ENCODE data around the gene IFNG-AS1.

Gene IFNG-AS1

DNA sequence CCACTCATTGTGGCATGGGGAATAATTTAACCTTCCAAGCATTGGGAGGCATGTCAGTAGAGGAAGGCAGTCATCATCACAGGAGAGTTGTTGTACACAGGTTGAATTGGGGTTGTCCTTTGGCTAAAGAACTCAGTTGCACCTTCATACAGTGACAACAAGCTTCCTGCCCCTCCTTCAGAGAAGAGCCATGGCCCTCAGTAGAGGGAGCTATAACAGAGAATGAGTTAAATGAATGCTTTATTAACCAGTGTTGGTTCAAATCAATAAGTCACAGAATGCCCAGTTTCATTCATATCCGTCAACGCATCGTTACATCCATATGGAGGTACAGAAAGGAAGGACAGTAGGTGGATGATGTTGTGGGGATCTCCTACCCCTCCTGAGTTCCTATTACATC lies 4.8 kb downstream of the IFNG-AS1 start:
- no peak for ATAC-seq

DNA sequence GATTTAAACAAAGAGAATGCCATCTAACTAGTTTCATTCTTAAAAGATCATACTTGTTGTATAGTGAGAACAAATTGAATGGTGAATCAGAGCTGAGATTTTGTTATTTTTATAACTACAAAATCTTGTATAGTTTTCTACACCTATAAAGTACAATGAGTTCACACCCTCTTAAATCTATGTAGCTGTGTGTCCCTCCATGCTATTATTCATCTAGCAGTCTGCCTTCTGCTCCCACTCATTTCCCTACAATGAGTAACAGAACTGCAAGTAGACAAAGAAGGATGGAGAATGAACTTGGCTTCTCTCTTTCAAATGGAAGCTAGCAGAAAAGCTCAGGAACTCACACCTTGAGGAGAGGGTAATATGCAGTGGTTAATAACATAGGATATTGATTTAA lies 7.1 kb downstream of the IFNG-AS1 start:
- ATAC-seq = no peak

DNA sequence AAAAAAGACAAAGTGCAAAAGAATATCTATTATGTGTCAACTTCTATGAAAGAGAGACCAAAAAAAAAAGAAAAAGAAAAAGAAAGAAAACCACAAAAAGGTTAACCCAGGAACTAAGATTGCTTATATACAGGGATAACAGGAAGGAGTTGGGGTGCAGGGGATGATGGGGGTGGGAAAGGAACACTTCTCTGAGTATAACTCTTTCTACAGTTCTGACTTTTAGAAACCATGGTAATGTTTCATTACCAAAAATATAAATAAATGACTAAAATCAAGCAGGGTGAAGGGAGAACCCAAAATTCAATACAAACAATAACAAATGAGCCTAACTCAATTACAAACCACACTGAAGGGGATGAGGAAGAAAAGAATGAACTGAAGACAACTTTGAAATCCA lies 9.1 kb downstream of the IFNG-AS1 start:
- no peak for ATAC-seq

DNA sequence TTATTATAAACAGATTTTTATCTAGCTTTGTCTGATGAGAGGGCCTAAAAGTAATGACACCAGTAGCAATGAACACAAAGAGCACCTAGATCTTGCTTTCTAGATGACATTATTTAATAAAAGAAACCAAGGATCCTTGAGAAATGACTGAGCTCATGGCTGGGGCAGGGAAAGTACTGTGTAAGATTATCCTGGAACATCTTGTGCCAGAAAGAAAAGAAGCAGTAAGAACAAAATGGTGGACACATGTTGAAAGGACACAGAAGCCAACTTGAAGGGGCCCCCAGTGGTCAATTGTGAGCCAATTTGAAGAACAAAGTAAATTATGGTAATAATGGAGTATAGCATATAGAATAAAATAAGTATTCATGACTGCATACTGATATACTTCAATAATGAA lies 10.0 kb downstream of the IFNG-AS1 start:
- no peak for ATAC-seq

DNA sequence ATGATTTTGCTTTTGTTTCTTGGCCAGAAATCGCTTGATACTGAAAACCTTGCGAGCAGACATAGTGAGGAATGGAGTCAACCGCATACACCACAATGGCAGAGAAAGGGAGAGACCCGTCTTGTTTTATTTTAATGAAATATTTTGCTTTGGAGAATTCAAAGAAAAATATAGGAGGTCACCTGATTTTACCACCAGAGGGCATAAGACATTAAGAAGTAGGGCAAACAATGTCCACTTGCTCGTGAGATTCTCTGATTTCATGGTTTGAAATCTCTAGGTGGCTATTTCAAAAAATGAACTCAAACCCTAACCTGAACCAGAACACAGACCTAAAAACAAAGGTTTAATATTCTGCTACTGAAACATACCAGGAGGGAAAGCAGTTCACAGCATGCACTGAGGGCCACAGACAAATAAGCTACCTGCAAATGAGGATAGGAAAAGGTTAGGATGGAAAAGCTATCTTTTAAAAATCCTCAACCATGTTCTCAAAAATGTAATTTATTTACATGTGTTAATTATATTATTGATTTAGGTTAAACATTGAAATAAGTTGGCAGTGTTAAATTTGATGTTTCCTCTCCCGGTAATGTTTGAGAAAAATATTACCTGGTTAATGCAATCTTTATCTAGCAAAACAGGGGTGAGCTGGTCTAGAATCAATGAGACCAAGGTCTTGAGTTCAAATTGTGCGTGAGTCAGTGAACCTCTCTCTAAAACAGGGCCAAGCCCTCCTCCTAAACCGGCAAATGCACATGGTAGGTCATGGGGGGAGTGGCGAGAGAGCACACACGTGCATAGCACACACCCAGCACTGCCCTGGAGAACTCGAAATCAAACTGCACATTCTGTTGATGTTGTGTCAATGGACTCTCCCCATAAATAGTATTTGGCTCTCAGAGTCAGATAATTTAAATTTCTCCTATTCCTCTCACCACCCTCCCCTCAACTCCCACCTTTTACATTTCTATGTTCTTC lies 12.5 kb downstream of the IFNG-AS1 start:
- ATAC-seq = no peak

DNA sequence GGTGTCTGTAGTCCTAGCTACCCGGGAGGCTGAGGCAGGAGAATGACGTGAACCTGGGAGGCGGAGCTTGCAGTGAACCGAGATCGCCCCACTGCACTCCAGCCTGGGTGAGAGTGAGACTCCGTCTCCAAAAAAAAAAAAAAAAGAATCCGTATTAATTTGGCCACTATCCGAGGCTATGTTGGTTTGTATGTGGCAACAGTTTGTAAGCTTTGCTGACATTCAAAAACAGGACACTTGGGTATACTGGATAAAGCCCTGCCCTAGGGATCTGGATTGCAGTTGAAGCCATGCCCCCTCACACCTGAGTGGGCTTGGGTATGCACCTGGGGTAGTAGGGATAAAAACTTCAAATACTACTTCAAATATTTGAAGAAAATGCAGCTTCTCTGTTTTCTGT lies 14.5 kb downstream of the IFNG-AS1 start:
- ATAC-seq = no peak

DNA sequence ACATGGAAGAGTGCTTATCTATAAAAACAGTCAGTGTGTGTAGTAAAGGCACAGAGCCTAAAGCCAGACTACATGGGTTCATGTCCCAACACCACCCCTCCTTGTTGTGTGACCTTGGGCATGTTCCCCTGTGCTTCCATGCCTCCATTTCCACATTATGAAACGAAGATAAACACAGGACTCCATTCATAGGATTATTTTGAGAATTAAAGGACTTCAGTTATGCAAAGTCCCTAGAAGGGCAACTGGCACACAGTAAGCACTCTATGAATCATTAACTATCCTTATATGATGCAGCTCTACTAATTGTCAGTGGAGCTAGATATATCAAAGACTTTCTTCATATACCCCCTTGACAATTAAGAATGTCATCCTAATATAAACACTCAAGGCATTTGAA lies 17.8 kb downstream of the IFNG-AS1 start:
- ATAC-seq = no peak

DNA sequence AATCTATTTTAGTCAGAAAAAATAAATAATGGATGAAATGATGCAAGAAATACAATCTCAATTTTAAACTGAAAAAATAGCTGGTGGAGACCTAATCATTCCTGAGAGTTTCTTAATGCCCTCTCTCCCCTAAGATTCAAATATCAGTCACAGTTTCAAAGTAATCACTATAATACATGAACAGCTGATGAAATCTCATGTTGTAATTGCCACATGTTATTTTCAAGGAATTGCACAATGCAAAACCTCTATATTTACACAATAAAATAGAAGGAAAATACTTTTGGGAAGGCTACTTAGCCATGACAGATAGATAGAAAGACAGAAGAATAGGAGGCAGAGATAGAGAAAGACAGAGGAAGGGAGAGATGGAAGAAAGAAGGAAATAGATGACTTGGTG lies 18.2 kb downstream of the IFNG-AS1 start:
- ATAC-seq = no peak

DNA sequence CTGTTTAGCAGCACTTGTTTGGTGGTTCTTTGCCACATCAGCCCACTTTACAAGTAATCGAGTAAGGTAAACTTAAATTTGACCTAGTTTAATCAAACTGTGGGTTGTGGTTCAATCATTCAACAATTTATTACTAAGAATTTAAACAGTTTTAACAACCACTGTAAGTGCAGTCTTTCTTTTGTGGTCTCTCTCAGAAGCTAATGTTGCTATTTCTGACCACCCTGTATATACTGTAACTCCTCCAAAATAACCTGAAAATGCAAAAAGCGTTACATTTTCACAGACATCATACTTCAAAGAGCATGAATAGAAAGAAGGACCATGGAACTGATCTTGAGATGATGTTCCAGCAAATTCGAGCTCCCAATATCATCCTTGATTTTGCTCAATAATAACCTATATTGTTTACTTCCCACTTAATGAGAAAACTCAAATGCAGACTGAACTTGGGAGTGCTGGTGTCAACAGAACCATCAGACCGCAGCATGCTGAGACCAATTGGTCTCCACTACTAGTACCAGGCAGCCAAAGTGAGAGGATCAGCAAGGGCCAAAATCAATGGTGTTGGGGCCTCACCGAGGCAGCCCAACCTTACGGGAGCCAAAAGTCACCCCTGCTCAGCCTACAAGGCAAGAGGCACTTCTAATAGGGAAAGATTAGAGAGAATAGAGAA lies 22.1 kb downstream of the IFNG-AS1 start:
- no peak for ATAC-seq

DNA sequence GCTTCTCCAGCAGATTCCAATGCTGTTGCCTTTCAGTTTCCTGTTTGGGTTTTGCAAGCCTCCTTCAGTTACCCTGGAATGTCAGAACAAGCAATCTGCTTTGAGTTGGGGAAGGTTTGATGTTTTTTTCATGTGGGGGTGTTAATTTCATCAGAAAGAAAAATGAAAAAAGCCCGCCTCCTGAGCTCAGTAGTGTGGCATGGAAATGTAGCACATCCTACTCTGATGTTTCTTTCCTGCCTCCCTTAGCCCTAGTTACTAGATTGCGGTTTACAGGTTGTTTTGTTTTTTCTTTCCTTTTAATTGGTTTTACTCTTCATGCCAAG lies 22.6 kb downstream of the IFNG-AS1 start:
- no peak for ATAC-seq

DNA sequence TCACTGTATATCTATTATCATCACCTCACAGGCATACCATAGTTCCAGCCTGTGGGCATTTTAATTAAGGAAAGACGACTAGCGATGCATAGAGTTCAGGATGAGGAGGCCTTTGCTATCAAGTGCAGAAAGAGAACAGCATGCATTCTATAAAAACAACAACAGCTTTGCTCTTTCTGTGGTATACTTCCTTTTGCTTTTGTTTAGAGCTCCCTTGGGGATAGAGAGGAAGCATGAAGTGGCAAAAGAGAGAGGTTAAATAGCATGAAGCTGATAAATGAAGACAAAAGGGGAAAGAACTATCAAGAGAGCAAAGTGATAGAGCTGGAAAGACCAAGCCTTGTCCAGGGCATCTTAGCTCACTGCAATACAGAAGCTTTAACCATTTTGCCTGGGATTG lies 23.5 kb downstream of the IFNG-AS1 start:
- ATAC-seq = no peak

DNA sequence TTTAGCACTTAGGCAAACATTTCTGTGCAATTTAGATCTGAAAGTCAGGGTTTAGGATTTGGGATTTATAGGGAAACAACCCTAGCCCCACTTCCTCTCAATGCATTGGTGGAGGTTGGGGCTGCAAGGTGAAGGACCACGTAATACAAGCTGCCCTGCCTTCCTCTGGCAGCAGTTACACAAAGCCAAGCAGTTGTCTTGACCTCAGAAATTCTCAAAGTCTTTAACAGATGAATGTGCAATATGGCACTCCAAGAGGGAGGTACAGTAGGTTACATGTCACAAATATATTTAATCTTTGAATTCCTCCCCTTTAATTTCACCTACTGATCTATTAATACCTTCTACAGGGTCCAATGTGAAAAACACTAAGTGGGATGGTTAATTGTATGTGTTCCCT lies 23.9 kb downstream of the IFNG-AS1 start:
- no peak for ATAC-seq

DNA sequence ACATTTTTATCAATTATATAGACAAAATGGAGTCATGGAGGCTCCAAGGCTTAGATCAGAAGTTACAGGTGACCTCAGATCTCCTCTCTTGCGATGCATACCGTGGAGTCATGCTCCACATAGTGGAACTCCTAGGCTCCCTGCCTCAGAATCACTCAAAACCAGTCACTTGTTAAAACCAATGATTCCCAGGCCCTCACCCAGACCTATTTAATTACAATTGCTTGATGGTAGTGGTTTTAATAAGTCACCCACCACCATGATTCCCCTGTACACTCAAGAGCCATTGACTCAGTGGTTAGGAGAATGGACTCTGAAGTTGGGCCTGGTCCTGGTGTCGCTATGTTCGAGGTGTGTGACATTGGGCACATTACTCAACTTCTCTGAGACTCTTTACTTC lies 26.9 kb downstream of the IFNG-AS1 start:
- no peak for ATAC-seq

DNA sequence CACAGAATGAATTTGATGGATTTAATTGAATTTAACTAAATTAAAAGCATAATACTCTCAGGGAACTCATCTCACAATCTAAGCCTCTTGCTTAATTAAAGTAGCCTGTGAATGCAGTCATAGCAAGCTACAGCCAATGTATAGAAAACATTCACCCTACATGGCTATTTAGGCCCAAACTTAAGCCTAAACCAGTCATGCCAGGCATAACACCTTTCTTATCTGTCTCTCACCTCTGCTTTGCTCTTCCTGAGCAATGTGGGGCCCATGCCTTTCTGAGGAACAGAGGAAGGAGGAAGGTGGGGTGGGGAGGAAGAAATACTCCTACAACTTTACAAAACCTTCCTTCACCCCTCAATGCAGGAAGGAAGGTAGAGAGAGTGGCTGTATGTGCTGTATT lies 29.1 kb downstream of the IFNG-AS1 start:
- ATAC-seq = no peak

DNA sequence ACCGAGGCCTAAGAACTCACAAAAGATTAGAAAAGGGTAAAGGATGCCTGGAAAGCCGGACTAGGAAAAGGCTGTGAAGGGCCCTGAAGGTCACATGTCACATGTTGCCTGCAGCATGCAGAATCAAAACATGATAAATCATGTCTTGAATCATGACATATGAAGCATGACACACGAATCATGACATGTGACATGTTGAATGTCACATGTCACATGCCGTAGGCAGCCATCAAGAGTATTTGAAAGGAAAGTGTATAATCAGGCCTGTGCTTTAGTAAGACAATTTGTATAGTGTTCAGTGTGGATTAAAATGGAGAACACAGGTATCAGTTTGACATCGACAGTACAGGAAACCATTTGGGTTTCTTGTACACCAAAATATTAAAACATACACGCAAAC lies 30.8 kb downstream of the IFNG-AS1 start:
- ATAC-seq = no peak

DNA sequence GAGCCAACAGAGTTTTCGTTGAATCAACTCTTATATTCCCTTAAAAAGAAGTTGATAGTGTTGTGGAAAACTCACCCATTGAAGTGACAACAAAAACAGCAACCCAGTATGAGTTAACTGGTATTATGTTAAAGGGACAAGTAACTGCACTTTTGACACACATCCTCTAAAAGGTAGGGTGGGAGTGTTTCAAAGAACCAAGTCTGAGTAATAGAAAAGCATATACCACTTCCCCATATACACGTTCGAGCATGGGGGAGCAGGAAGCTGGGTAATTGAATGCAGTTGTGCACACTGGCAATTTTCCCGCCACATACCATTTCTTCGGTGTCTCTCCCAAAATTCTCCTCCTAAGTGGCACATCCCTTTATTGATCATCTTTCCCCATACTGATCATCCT lies 31.5 kb downstream of the IFNG-AS1 start:
- ATAC-seq = no peak

DNA sequence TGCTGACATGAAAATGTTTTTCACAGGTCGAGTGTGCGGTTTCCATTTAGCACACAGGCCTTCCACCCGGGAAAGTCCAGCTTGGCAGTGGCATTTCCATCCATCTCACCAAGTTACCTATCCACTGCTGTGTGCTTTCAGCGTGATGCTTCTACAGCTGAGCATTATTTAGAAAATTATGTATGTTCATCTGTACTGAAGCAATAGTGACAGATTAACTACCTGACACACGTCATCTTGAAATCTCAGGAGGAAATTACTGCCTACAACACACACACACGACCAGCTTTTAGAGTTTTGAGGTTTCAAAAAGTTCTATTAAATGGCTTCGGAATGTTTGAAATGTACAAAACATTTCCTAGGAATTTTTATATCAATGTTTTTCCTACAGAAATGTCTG lies 39.4 kb downstream of the IFNG-AS1 start:
- no peak for ATAC-seq

DNA sequence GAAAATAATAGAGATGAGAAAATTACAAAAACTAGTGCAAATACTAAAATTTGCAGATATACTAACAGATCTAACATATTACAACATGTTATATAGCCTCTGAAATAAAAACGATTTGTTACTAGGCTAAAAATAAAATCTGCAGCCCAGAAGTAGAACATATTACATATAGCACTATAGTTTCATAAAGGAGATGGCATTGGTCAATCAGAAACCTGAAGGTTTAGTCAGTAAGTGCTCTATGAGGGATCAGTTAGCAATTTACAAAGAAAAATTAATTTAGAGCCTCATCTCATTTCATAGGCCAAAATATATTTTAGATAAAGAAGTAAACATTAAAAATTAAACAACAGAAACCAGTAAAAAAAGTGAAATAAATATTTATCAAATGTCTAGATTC lies 41.0 kb downstream of the IFNG-AS1 start:
- ATAC-seq = no peak

DNA sequence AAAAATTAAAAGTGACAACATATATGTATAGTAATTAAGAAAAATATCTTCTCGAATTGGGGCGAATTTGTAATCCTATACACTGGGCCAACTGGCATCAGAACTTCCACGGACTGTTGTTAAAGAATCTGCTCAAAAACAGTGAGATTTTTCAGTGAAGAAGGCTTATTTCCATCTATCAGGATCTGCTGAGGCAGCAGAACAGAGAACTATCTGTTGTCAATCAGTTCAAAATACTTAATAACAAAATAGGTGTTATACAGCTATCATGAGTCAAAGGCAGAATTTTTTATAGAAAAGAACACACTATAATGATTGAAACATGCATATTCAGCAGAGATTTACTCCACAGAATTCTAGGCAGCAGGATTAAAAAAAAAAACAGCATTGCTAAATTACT lies 41.9 kb downstream of the IFNG-AS1 start:
- no peak for ATAC-seq

DNA sequence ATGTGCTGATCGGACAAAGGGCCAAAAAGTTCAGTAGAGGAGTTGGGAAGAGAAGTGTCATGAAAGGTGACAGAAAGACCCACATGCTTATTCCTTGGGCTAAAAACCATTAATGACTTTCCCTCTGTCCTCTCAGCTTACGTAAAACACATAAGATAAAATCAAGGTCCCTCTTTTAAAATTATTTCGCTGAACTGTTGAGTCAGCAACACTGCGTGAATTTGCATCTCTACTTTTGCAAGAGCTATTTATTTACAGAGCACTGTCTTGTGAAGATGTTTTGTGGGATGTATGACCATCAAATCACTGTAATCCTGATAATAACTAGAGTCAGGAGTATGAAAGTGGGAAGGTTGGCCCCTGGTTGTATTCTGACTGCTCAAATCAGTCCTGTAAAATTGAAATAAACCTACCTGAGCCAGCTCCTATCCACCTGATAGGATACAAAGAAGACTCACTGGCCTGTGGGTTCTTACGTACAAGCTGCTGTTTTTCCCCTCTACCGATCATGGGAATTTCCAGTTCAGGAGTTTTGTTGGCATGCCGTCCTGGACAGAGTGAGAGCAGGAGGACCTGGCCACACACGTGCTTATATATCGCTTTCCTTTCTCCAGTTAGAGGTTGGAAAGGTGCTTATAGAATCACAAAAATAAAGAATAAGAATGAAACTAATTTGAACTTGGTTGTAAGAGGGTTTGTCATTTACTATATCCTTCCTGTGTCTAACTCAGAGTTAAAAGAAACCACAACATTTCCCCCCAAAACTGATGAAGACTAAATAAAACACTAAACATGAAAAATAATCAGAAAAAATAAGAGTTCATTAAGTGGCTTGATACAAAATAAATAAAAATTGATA lies 42.9 kb downstream of the IFNG-AS1 start:
- peak; percentile 10 to 17 for ATAC-seq

DNA sequence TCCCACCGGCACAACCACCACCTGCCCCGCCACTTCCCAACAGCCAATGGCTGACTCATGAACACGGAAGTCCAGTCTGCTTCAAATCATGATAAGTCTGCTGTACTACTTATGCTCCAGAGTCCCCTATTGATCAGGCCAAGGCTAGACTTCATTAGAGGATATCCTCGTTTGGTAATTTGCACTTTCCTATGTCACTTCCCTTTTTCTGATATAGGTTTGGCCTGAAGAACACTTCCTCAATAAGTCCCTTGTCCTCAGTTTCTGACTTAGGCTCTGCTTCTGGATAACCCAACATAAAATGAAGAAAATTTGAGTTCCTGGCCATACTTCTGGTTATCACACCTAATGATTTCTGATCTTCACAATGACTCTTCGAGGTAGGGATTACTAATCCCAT lies 45.3 kb downstream of the IFNG-AS1 start:
- ATAC-seq = no peak

DNA sequence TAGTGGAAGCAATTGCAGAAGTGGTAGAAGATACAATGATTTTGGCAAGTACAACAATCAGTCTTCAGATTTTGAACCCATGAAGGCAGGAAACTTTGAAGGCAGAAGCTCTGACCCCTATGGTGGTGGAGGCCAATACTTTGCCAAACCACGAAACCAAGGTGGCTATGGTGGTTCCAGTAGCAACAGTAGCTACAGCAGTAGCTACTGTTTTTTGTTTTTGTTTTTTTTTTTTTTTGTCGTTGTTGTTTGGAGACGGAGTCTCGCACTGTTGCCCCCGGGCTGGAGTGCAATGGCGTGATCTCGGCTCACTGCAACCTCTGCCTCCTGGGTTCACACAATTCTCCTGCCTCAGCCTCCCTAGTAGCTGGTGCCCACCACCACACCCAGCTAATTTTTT lies 47.4 kb downstream of the IFNG-AS1 start:
- ATAC-seq = no peak

DNA sequence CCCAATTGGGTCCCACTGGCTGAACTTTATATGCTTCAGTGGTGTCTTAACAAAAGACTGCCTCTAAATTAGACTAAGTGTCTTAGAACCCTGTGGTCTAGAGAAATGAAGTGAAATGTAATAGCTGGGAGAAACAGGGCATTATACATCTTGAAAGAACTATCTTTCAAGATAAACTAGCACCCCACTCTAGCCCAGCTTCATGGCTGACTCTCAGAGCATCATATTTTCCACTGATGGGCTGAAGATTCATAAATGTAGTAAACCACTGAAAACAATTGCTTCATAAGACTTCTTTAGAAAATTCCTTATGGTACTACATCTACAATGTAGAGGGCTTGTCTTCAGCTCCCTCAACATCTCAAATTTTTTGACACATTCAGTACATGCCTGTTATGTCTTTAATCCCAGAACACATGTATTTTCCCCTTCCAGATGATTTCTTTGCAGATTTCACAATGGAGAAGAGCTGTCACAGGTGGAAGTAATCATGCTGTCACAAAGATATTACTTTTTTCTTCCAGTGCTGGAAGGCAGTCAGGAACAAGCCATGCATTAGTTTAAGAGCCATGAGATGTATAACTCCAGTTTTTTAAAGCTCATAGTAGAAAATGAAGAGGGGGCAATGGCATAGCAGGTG lies 48.5 kb downstream of the IFNG-AS1 start:
- ATAC-seq = peak in 1 of 2 donors; percentile 27
